ENCODE results near the gene PDSS1. TPM values are rescaled to one million over a fixed set of nuclear protein-coding genes. Genes with fewer than 3 reads are reported as not detected.
"Not testable (repeated sequence)": the region's sequence is repeated elsewhere in the genome, so short reads cannot be mapped to it uniquely, and the experiment has no call there.

PDSS1 gene
- total and polyA plus RNA-seq, 4 donors, result 6.0 to 7.6 (median 7.1) TPM

- no peak overlapping the region for H3K9ac ChIP-seq (ENCODE audit: low read depth in 1 of 2, low read length in 2 of 2)
- no peak overlapping the region for H3K4me3 ChIP-seq (ENCODE audit: low read depth in 1 of 3, low read length in 3 of 3)
- H3K4me1 ChIP-seq (ENCODE audit: control insufficient read depth in 4 of 4, insufficient read depth in 4 of 4, low read length in 3 of 4), result peaks cover 0 to 5% (median 2%) of the 10 kb centered on the region in 4 donors
- WGBS, result 97% methylated on average over 3 of the region's 3 CpGs
- TF ChIP-seq NR2F2 (IDR thresholded peaks at IDR 0.05), result no peak
- TF ChIP-seq RXRA (IDR thresholded peaks at IDR 0.05), result no peak
- no peak for TF ChIP-seq ZBTB33 (IDR thresholded peaks at IDR 0.05)
- TF ChIP-seq EGR1 (IDR thresholded peaks at IDR 0.05; ENCODE audit: low read depth in 2 of 2), result no peak
- no peak for TF ChIP-seq CTCF (IDR thresholded peaks at IDR 0.05; ENCODE audit: low read depth, low read length, missing input control)
- TF ChIP-seq SP1 (IDR thresholded peaks at IDR 0.05), result no peak
- TF ChIP-seq GABPA (IDR thresholded peaks at IDR 0.05 in 1 of 2, conservative IDR thresholded peaks at IDR 0.05 in 1 of 2), result no peak
- no peak for TF ChIP-seq MAX (IDR thresholded peaks at IDR 0.05)
- no peak for TF ChIP-seq YY1 (IDR thresholded peaks at IDR 0.05)
- TF ChIP-seq FOXA2 (IDR thresholded peaks at IDR 0.05), result no peak
- no peak for TF ChIP-seq REST (IDR thresholded peaks at IDR 0.05)
- TF ChIP-seq TAF1 (conservative IDR thresholded peaks at IDR 0.05), result no peak
- DNase-seq (ENCODE audit: low spot score), result no peak
- no peaks in the 10 kb centered on the region for H3K36me3 ChIP-seq (ENCODE audit: control insufficient read depth in 4 of 4, insufficient read depth in 3 of 4, low read depth in 1 of 4, low read length in 3 of 4)
- H3K27me3 ChIP-seq (ENCODE audit: control insufficient read depth in 4 of 4, insufficient read depth in 4 of 4, low read length in 3 of 4), result no peaks in the 10 kb centered on the region
- H3K9me3 ChIP-seq (ENCODE audit: control insufficient read depth in 4 of 4, low read length in 3 of 4), result no peaks in the 10 kb centered on the region
- no peak overlapping the region for H3K27ac ChIP-seq (ENCODE audit: low read depth in 1 of 2, low read length in 2 of 2)
Measured at GRCh38 chr10:26787362-26787761, 89.9 kb downstream of the PDSS1 start.

- H3K4me3 ChIP-seq (ENCODE audit: low read depth in 1 of 3, low read length in 3 of 3); H3K27me3 ChIP-seq (ENCODE audit: control insufficient read depth in 4 of 4, insufficient read depth in 4 of 4, low read length in 3 of 4); H3K9ac ChIP-seq (ENCODE audit: low read depth in 1 of 2, low read length in 2 of 2); H3K9me3 ChIP-seq (ENCODE audit: control insufficient read depth in 4 of 4, low read length in 3 of 4); H3K27ac ChIP-seq (ENCODE audit: low read depth in 1 of 2, low read length in 2 of 2); H3K36me3 ChIP-seq (ENCODE audit: control insufficient read depth in 4 of 4, insufficient read depth in 3 of 4, low read depth in 1 of 4, low read length in 3 of 4); DNase-seq (ENCODE audit: low spot score): not testable (repeated sequence)
- peaks cover 0 to 11% (median 2%) of the 10 kb centered on the region in 4 donors for H3K4me1 ChIP-seq (ENCODE audit: control insufficient read depth in 4 of 4, insufficient read depth in 4 of 4, low read length in 3 of 4)
- 97% methylated on average over 2 of the region's 2 CpGs for WGBS
Measured at GRCh38 chr10:26789779-26790178, 92.3 kb downstream of the PDSS1 start.

Measured in liver (tissue), 9 donors.